ENCODE data around the gene CARMIL3.
"Not testable (repeated sequence)": the region's sequence is repeated elsewhere in the genome, so short reads cannot be mapped to it uniquely, and the experiment has no call there.

The CARMIL3 gene

DNA sequence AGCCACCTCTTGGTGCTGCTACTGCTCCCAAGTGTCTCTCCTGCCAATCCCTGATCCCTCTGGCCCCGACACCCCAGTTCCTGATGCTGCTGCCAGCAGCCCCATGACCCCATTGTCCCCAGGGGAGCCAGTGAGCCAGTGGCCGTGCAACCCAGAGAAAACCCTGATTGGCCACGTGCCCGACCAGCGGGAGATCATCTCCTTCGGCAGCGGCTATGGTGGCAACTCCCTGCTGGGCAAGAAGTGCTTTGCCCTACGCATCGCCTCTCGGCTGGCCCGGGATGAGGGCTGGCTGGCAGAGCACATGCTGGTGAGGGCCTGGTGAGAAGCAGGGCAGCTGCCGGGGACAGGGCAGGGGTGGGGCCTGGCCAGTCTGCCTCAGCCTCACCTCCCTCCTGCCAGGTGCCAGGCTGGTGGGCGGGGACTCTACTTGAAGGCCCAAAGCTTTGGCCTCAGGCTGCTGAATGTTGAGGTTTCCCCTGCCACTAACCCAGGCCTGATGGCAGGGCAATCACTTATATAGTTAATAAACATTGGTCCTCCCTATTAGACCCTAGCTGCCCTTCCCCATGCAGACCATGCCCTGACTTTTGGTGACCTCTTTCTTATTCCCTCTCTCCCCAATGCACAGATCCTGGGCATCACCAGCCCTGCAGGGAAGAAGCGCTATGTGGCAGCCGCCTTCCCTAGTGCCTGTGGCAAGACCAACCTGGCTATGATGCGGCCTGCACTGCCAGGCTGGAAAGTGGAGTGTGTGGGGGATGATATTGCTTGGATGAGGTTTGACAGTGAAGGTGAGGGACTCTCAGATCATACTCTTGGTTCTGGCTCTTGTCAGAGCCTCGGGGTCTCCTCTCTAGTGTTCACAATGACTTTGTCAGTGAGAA is 47.4 kb downstream of the CARMIL3 start:
- no peak for DNase-seq

DNA sequence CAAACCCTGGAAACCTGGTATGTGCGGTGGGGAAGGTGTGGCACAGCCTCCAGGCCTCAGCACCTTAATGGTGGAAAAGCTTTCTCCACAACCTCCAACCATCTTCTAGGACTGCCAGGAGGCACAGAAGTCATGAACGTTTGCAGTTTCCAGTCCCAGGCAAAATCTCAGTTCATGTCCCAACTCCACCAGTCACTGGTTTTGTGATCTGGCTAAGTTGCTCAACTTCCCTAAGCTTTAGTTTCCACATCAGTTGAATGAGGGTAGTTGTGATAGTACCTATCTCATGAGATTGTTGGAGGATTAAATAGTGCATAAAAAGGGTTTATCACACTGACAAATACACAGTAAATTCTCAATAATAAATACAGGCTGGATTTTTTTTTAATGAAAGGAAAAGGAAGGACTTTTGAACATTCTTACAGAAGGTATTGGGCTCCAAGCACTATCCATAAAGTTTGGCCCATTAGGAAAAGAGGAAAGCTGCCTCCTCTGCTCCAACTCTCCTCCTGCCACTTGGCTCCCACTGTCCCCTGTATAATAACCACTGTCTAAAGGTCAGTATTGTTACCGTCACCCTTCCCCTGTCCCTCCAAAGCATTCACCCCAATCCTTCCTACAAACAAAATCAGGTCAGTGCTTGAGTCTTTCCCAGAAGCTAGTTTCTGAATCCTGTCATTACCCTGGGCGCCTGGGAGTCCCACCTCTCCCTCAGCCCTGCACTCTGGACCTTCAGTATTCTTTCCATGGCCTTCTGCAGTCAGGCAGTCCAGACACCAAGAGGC is 48.6 kb downstream of the CARMIL3 start:
- no peak for DNase-seq

DNA sequence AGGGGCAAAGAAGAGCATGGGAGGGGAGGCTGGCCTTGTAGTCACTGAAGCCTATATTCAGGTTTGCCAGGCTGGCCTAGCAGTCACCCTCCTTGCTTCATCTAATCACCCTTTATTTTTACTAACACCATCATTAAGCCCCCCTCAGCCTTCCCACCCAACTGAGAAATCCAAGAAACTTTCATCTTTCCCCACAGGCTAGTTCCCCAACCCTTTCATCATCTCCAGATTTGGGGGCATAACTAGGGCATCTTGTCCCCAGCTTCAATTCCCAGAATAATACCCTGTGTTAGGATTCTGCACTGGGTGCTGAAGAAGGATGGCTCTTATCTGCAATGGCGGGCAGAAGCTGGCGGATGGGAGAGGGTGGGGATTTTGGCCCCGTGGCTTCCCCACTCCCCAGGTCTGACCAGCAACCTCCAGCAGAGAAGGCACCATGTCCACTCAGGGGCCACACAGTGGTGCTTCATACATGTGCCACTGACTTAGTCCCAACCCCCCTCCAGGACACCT is 49.2 kb downstream of the CARMIL3 start:
- no peak for DNase-seq

DNA sequence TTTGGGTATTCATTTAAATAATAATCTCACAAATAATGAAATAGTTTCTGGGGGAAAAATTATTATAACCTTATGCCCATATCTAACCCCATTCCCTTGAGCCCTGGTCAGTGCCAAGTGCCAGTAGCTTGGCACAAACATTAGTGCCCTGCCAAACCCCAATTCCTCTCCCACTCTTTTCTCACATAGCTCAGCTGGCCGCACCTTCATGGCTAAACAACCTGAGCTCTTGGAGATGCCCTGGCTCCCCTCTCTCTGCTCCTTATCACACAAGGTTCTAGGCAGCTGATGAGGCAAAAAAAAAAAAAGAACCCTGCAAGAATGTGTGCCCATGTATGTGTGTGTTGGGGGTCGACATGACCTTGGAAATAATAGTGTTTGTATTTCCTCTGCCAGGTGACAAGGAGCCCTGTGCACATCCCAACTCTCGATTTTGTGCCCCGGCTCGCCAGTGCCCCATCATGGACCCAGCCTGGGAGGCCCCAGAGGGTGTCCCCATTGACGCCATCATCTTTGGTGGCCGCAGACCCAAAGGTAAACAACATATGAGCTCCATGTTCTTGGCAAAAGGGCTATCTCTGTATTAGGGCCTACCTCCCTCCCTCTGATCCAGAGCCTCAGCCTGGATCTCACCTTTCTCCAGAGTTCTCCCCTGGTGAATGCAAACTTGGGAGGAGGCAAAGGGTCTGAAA is 50.7 kb downstream of the CARMIL3 start:
- DNase-seq: no peak

DNA sequence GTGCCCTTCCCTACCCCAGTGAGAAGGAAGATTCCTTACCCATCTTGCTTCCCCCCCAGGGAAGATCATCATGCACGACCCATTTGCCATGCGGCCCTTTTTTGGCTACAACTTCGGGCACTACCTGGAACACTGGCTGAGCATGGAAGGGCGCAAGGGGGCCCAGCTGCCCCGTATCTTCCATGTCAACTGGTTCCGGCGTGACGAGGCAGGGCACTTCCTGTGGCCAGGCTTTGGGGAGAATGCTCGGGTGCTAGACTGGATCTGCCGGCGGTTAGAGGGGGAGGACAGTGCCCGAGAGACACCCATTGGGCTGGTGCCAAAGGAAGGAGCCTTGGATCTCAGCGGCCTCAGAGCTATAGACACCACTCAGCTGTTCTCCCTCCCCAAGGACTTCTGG is 51.6 kb downstream of the CARMIL3 start:
- DNase-seq: no peak

DNA sequence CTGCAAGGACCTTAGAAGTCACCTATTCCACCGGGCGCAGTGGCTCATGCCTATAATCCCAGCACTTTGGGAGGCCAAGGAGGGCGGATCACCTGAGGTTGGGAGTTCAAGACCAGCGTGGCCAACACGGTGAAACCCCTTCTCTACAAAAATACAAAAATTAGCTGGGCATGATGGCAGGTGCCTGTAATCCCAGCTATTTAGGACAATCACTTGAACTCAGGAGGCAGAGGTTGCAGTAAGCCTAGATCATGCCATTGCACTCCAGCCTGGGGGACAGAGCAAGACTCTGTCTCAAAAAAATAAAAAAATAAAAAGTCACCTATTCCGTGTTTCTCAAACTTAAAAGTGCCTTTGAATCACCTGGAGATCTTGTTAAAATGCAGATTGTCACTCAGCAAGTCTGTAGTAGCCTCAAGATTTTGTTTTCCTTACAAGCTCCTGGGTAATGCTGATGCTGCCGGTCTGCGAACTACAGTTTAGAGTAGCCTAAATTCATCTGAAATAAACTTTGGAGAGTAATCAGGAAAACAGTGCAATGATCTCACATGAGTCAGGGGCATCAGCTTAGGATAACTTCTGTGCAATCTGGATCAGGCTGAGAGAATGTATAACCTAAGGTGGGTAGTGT is 53.9 kb downstream of the CARMIL3 start:
- DNase-seq: not testable (repeated sequence)

DNA sequence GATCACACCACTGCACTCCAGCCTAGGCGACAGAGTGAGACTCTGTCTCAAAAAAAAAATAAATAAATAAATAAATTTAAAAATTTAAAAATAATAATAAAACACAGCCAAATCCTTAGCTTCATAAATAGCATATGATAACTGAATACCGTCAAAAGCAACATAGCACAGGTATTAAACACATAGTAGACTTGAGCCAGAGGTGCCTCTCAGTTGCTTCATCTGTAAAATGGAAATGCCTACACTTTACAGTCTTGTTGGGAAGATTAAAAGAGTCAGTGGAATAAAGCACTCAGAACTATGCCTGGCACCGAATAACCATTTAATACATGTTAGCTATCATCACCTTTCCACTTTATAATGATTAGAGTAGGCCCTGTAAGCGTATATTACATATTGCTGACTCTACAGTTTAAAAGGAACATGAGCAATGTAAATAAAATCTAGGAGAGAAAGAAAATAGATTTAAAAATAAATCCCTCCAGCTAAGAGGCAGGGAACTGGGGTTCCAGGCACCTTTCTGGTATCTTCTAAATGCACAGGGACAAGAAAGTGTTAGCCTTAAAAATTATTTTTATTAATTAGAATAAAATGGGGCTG is 55.0 kb downstream of the CARMIL3 start:
- DNase-seq: no peak

DNA sequence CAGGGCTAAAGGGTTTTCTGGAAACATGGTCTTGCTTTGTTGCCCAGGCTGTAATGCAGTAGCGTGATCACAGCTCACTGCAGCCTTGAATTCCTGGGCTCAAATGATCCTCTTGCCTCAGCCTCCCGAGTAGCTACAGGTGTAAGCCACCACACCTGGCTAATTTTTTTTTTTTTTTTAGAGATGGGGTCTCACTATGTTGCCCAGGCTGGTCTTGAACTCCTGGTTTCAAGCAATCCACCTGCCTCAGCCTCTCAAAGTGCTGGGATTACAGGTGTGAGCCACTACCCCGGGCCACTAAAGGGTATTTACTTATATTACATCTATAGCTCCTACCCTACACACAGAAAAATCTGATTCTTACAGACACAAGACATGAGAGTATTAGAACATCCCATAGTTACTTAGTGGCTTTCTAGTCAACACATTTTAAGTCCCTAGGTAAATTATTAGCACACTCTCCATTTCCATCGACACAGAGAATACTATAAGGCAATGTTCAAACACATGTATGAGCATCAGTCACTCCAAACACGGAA is 56.6 kb downstream of the CARMIL3 start:
- no peak for DNase-seq

DNA sequence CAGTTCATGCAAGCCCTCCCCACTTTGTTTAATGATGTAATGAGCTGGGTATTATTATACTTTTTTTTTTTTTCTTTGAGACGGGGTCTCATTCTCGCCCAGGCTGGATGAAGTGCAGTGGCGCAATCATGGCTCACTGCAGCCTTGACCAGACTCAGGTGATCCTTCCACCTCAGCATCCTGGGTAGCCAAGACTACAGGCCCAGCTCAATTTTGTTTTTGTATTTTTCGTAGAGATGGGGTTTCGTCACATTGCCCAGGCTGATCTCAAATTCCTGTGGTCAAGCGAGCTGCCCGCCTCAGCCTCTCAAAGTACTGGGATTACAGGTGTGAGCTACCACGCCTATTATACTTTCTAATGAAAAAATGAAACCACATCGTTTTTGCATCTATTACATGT is 58.3 kb downstream of the CARMIL3 start:
- no peak for DNase-seq

DNA sequence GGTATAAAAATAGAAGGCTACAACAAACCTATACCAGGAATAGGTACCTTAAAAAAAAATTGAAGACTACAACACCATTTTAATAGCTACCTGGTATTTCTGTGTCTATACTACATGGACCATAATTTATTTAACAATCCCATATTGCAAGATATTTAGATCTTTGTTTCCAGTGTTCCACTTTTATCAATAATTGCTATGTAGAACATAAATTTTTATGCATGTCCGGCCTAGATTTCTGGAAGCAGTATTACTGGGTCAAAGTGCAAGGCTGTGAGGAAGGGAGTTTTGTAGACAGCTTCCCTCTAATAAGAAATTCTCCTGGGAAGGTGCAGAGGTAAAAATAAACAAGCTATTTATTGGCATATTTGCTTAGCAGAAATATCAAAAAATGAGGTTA is 58.7 kb downstream of the CARMIL3 start:
- no peak for DNase-seq

DNA sequence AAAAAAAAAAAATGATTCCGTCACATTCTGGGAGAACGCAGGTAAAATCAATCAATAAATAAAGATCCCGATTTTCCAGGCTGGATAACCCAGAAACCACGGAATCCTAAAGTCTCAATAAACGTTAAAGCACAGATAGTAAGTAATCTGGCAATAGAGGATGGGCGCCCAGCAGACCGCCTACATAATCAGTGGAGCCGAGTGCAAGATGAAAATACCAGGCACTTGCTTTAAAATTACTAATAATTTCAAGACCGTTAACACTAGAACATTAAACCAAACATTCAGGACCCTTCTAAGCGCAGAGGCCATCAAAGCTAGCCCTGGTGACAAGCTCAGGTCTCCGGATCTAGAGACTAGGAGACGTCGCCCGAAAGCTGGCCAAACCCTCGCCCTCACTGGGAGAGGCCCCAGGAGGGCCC is 61.6 kb downstream of the CARMIL3 start:
- no peak for DNase-seq

DNA sequence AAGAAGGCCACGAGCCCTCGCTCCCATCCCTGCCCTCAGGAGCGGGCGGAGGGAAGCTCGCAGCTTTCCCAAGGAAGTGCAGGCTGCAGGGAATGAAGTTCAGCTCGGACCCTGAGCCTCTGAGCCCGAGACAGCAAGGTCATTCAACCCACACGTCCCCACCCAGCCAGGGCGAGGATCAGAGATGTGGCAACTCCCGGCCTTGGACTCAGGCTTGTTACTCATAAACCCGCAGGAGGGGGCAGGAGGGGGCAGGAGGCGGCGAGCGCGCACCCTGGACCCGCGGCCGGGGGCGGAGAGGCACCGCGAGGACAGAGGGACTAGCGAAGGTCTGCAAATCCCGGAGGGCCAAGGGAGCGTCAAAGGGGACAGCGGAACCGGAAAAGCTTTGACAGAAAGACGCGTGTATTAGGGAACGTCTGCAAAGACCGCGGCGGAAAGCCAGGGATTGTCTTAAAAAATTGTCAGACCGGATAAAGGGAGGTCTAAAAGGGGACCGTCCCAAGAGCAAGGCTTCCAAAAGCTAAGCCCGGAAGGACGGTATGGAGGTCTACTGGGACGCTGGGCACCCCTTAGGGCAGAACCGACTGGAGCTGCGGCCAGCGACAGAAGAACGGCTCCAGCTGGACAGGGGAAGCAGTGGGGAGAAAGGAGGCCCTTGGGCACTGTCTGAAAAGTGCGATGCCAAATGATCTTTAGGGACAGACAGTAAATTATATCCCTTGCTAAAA is 62.2 kb downstream of the CARMIL3 start:
- DNase-seq: peak; percentile 80 to 87

DNA sequence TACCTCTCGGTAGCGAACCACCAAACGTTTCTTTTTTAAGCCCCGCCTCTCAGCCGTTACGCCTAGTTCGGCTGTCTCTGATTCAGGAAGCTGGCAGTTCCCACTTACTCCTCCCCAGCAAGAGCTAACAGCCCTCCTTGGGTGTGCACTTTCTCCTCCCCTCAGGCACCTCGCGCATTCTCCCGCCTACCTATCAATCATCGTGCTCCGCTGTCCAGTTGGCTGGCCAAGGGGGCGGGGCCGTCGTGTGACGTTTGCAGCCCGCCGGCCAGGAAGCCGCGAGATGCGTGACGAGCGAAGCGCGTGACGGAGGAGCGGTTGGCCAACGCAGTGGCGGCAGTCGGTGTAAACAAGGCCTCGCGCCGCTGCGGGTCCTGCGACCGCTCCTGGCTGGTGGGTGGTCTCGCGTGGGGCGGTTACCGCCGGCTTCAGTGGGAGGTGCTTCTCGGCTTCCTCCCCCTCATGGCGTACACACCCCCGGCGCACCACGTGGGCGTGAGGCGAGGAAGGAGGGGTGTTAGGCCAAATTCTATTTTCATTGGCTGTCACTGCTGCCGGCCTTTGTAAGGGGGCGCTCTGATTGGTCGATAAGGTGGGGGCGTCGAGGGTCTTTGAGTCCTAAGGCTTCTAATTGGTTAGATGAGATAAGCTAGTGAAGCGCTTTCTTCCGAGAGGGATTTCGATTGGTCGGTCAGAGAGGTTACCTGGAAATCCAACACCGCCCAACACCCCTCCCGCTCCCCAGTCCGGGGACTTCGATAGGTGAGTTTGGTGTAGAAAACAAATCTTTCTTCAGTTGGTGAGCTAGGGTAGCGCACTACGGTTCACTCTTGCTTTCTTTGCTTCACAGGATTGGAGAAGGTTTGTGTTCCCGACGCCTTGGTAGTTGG is 63.0 kb downstream of the CARMIL3 start, which contains the start of the genes DCAF11 and NRL:
Gene DCAF11 (plus strand): TSS at position 246 of the 890 bp plus-strand sequence. CDS start 818 bp downstream, outside the sequence.
Gene NRL (minus strand): TSS at position 418 of the 890 bp plus-strand sequence. CDS start 32,101 bp downstream, outside the sequence.
- peak; percentile 99 to 100 for DNase-seq

DNA sequence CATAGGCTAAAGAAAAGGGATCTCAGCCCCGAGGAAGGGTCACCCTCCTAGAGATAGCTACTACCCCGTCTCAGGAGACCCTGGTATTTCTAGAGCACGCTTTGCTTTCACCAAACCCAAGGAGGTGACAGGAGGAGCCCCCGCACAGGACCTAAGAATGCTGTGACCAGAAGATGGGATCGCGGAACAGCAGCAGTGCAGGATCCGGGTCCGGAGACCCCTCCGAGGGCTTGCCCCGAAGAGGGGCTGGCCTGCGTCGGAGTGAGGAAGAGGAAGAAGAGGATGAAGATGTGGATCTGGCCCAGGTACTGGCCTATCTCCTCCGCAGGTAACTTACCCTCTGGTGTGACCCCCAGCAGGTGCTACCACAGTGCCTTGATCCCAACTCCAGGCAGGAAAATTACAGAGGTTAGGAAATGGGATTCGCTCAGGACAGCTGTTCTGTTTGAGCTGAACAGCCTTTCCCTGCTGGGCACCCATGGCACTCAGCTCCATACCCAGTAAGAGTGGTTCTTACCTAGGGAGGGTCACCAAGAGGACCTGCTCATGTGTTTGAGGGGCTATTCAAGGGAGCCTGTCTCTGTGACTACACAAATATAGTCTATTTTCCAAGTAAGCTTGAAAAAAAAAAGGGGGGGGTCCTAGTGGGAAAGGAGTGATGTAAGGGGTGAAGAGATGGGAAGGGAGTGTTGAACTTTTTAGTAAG is 63.8 kb downstream of the CARMIL3 start:
- no peak for DNase-seq

DNA sequence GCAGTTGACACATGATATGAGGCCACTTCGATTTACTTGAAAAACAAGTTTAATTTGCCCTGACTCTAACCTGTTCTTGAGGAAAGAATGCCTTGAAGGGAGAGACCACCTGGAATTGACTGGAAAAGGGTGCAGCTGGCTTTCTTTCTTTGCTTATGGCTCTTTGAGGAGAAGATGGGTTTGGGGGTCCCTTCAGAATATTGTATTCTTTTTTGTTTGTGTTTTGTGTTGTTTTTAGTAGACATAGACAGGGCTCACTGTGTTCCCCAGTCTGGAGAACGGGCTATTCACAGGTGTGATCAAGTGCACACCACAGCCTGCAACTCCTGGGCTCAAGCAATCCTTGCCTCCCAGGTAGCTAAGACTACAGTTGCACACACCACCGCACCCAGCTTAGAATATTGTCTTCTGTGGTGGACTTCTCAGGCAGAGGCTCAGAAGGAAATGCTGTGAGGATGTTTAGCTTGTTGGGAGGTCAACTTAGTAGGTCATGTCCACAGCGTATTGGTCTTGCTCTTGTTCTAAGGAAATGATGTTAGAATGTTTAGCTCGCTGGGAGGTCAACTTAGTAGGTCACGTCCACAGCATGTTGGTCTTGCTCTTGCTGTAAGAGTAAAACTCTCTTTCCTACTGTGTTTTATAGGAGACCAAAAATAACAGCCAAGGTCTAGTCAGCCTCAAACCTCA is 64.5 kb downstream of the CARMIL3 start:
- DNase-seq: no peak

DNA sequence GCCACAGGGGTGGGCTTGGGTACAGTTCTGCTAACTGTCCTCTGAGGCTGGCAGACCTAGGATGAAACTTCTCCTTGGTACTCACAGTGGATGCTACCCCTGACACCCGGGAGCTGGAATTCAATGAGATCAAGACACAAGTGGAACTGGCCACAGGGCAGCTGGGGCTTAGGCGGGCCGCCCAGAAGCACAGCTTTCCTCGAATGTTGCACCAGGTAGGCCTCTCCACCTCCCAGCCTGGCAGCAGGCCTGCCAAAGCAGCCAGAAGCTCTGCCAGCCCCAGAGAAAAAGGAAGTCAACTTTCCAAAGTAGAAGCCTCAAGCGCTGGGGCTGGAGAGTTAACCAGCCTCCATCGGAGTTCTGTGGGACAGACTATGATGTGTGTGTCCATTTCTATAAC is 65.4 kb downstream of the CARMIL3 start:
- DNase-seq: no peak

Data from hippocampal formation (tissue), 2 donors.